Mesendoderm (in vitro differentiated cells): Measurements from ENCODE around the gene NMNAT3.
"Not testable (repeated sequence)": the region's sequence is repeated elsewhere in the genome, so short reads cannot be mapped to it uniquely, and the experiment has no call there.

Experiments used
- DNase-seq: peaks from one replicate; pipeline ENCODE4 v3.0.0; 2013
- H2AK5ac ChIP-seq: 2 replicates; pipeline ENCODE4 v1.6.1; 2013; ENCODE audit warnings: low read length, inconsistent platforms
- H2BK120ac ChIP-seq: 2 replicates; pipeline ENCODE4 v1.6.1; 2013; ENCODE audit warnings: low read depth, mild to moderate bottlenecking, low read length, moderate library complexity, mixed read lengths
- H2BK15ac ChIP-seq: replicated peaks from 2 replicates; pipeline ENCODE4 v1.6.1; 2013; ENCODE audit warnings: low read depth, mild to moderate bottlenecking, moderate library complexity
- H2BK5ac ChIP-seq: 2 replicates; pipeline ENCODE4 v1.6.1; 2013; ENCODE audit warnings: low read length, inconsistent platforms
- H3K18ac ChIP-seq: 2 replicates; pipeline ENCODE4 v1.6.1; 2013; ENCODE audit warnings: mild to moderate bottlenecking, low read length, mixed read lengths
- H3K23ac ChIP-seq: one replicate; pipeline ENCODE4 v1.6.1; 2013; ENCODE audit warnings: low read length
- H3K27ac ChIP-seq: 2 replicates; pipeline ENCODE4 v1.5.1; 2013; ENCODE audit warnings: low read depth, mild to moderate bottlenecking, inconsistent platforms, low read length, moderate library complexity
- H3K27me3 ChIP-seq: 2 replicates; pipeline ENCODE4 v1.6.1; 2013; ENCODE audit warnings: low read length, control low read depth, mild to moderate bottlenecking, inconsistent platforms; ENCODE audit not compliant: insufficient read depth, poor library complexity
- H3K36me3 ChIP-seq: 2 replicates; pipeline ENCODE4 v1.6.1; 2013; ENCODE audit warnings: low read length, inconsistent platforms; ENCODE audit not compliant: control insufficient read depth, insufficient read depth
- H3K4ac ChIP-seq: one replicate; pipeline ENCODE4 v1.6.1; 2013; ENCODE audit warnings: low read depth, mild to moderate bottlenecking, low read length, moderate library complexity
- H3K4me1 ChIP-seq: 2 replicates; pipeline ENCODE4 v1.6.1; 2013; ENCODE audit warnings: low read depth, low read length, inconsistent platforms; ENCODE audit not compliant: control insufficient read depth
- H3K4me2 ChIP-seq: 2 replicates; pipeline ENCODE4 v1.6.1; 2013; ENCODE audit warnings: low read length
- H3K4me3 ChIP-seq: 2 replicates; pipeline ENCODE4 v1.5.1; 2013; ENCODE audit warnings: mild to moderate bottlenecking, low read length
- H3K56ac ChIP-seq: one replicate; pipeline ENCODE4 v1.6.1; 2013; ENCODE audit warnings: low read length
- H3K79me1 ChIP-seq: 2 replicates; pipeline ENCODE4 v1.6.1; 2013; ENCODE audit warnings: low read length, inconsistent platforms
- H3K79me2 ChIP-seq: 2 replicates; pipeline ENCODE4 v1.6.1; 2013; ENCODE audit warnings: mild to moderate bottlenecking, low read length; ENCODE audit not compliant: control insufficient read depth, insufficient read depth
- H3K9ac ChIP-seq: 2 replicates; pipeline ENCODE4 v1.6.1; 2013; ENCODE audit warnings: low read length, inconsistent platforms
- H4K5ac ChIP-seq: one replicate; pipeline ENCODE4 v1.6.1; 2013; ENCODE audit warnings: low read length
- H4K8ac ChIP-seq: one replicate; pipeline ENCODE4 v1.6.1; 2013; ENCODE audit warnings: low read depth, mild to moderate bottlenecking, control low read depth, low read length, moderate library complexity
- WGBS: extraction: QIAGEN DNeasy Blood & Tissue Kit; methylation state at CpG from one replicate; pipeline ENCODE4 v1.1.7; 2013; ENCODE audit warnings: low lambda C conversion rate, missing lambda C conversion rate; ENCODE audit not compliant: insufficient coverage; ENCODE audit errors: extremely low coverage; 5-methylcytosine and 5-hydroxymethylcytosine counted together

The NMNAT3 gene

DNA sequence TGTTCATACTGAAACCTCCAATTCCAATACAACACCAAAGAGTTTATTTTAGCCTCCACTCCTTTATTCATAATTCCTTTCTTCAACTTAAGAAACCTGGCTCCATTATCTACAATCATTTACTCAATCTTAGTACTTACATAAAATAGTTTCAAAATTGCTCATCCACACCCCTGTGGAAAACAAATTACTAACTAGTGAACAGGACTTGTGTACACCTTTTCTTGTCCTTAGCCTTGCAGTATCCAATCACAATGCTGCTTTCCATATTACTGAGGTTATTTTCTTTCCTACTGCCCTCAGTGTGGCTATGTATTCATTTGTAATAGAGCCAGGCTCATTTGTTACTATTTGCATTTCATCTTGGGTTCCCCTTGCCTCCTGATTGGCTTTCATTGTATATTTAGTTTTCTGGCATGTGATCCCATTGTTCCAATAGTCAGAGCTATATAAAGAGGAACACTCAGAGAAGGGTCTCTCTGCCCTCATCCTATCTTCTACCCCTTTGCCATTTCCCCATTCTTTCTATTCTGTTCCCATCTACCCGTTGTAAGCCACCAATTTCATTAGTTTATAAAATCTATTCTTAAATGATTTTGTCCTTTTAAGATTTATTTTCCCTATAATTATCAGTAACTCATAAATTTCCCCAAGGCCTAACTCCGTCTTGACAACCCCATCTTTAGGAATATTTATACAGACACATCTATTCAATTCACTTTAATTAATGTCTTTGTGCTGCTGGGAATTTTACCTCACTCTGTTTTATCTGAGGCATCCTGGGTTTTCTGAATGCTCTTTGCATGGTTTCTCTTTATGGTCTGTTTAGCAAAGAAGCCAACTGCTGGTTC is 70.3 kb downstream of the NMNAT3 start:
- no peak overlapping the region for H2AK5ac ChIP-seq
- H4K8ac ChIP-seq, result no peak overlapping the region
- no peak overlapping the region for H3K18ac ChIP-seq
- H3K79me2 ChIP-seq, result no peaks in the 10 kb centered on the region
- no peak overlapping the region for H2BK5ac ChIP-seq
- H3K27me3 ChIP-seq, result no peaks in the 10 kb centered on the region
- no peak for DNase-seq
- H3K36me3 ChIP-seq, result no peaks in the 10 kb centered on the region
- no peak overlapping the region for H3K9ac ChIP-seq
- no peak overlapping the region for H2BK15ac ChIP-seq
- no peak overlapping the region for H3K27ac ChIP-seq
- no peak overlapping the region for H3K4me3 ChIP-seq
- H4K5ac ChIP-seq, result no peak overlapping the region
- H3K4me2 ChIP-seq, result no peak overlapping the region
- no peak overlapping the region for H3K4ac ChIP-seq
- no peak overlapping the region for H3K56ac ChIP-seq
- H3K79me1 ChIP-seq, result no peaks in the 10 kb centered on the region
- no CpG with 5 or more reads among the region's 2 CpGs for WGBS
- H2BK120ac ChIP-seq, result no peak overlapping the region
- no peaks in the 10 kb centered on the region for H3K4me1 ChIP-seq
- H3K23ac ChIP-seq, result no peak overlapping the region

DNA sequence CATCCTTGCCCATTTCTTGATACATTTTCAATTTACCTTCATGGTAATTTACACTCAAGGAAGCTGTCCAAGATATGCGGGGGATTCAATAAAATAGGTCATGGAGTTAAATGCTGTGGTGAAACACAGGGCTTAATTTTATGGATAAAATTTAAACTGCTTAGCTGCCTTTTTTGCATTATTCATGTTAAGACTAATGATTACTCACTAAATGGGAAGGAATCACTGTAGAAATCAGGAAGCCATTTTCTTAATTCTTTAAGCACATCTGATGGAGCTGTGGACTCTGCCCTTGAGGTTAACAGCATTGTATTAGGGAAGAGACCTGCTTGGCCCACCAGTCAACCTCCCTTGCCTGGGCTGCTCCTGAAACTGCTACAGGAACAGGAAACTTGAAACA is 75.8 kb downstream of the NMNAT3 start:
- Histone ChIP-seq H4K8ac (no peak overlapping the region), H2BK120ac (no peak overlapping the region), H2AK5ac (no peak overlapping the region), H3K27me3 (no peaks in the 10 kb centered on the region), H3K56ac (no peak overlapping the region), H3K36me3 (no peaks in the 10 kb centered on the region), H2BK5ac (no peak overlapping the region), H3K4me1 (no peaks in the 10 kb centered on the region), H3K27ac (no peak overlapping the region), H3K4me2 (no peak overlapping the region), H3K18ac (no peak overlapping the region), H4K5ac (no peak overlapping the region), H3K79me2 (no peaks in the 10 kb centered on the region), H3K79me1 (no peaks in the 10 kb centered on the region), H3K4me3 (no peak overlapping the region), H2BK15ac (no peak overlapping the region), H3K4ac (no peak overlapping the region), H3K9ac (no peak overlapping the region), H3K23ac (no peak overlapping the region)
- DNase-seq, result no peak
- WGBS, result no CpG with 5 or more reads among the region's 1 CpG

DNA sequence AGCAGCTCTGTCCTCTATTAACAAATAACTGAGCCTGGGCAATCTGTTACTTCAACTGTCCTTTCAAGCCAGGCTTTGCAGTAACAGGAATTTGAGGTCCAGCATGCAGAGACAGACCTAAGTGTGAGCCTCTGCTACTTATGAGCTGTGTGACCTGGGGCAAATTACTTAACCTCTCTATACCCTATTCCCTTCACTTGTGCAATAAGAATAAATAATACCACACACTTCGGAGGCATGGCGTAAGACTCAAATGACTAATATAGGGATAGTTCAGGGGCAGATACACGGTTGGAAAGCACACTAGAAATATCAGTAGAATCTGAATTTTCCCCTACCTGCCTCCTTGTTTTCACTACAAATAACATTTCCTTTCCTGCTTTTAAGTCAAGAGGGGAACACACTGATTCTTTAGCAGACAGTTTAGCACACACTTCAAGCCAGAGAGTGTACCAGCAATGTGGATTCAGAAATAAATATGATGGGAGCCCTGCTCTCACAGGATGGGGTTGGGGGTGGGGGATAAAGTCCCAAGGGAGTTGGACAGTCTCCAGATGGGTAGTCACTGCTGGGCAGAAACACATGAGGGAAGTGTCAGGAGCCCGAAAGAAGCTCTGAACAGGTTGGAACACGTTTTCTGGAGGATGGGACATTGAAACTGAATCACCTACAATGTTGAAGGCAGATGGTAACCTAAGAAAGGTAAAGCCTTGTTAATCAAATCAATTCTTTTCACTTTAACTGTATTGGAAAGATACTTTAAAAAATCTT is 76.4 kb downstream of the NMNAT3 start:
- H3K4me3 ChIP-seq, result no peak overlapping the region
- H2BK5ac ChIP-seq, result no peak overlapping the region
- H3K4ac ChIP-seq, result no peak overlapping the region
- no peaks in the 10 kb centered on the region for H3K36me3 ChIP-seq
- H2BK120ac ChIP-seq, result no peak overlapping the region
- H3K79me2 ChIP-seq, result no peaks in the 10 kb centered on the region
- H2AK5ac ChIP-seq, result no peak overlapping the region
- no peak overlapping the region for H3K27ac ChIP-seq
- H4K5ac ChIP-seq, result no peak overlapping the region
- H3K18ac ChIP-seq, result no peak overlapping the region
- H3K27me3 ChIP-seq, result no peaks in the 10 kb centered on the region
- H2BK15ac ChIP-seq, result no peak overlapping the region
- H3K4me1 ChIP-seq, result no peaks in the 10 kb centered on the region
- no peak overlapping the region for H3K4me2 ChIP-seq
- no peak overlapping the region for H3K56ac ChIP-seq
- H3K23ac ChIP-seq, result no peak overlapping the region
- H3K9ac ChIP-seq, result no peak overlapping the region
- no peak overlapping the region for H4K8ac ChIP-seq
- no peak for DNase-seq
- no CpG with 5 or more reads among the region's 5 CpGs for WGBS
- no peaks in the 10 kb centered on the region for H3K79me1 ChIP-seq

DNA sequence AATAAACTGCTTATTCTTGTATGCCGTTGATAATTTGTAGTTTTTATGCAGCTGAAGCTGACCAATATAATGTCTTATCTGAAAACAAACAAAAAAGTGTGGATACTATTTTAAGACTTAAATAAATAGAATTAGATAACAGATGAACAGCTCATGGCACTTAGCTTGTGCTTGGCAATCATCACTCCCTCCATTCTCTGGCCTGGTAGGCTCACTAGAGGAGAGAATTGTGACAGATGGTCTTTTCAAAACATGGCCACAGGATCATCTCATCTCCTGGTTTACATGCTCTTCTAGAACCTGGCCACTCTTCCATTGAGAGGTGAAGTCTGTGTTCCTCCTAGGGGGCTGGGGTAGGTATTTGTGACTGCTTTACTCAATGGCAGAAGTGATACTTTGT is 79.8 kb downstream of the NMNAT3 start:
- no peaks in the 10 kb centered on the region for H3K4me1 ChIP-seq
- no peak overlapping the region for H3K4ac ChIP-seq
- no peak for DNase-seq
- H2BK15ac ChIP-seq, result no peak overlapping the region
- H3K79me2 ChIP-seq, result no peaks in the 10 kb centered on the region
- no peak overlapping the region for H2BK120ac ChIP-seq
- H3K27ac ChIP-seq, result no peak overlapping the region
- H2AK5ac ChIP-seq, result no peak overlapping the region
- no peak overlapping the region for H3K56ac ChIP-seq
- H3K23ac ChIP-seq, result no peak overlapping the region
- no peak overlapping the region for H4K8ac ChIP-seq
- no peak overlapping the region for H2BK5ac ChIP-seq
- no peak overlapping the region for H3K4me3 ChIP-seq
- no peaks in the 10 kb centered on the region for H3K36me3 ChIP-seq
- H4K5ac ChIP-seq, result no peak overlapping the region
- no peak overlapping the region for H3K4me2 ChIP-seq
- WGBS, result no CpG with 5 or more reads among the region's 1 CpG
- H3K27me3 ChIP-seq, result no peaks in the 10 kb centered on the region
- no peaks in the 10 kb centered on the region for H3K79me1 ChIP-seq
- no peak overlapping the region for H3K9ac ChIP-seq
- H3K18ac ChIP-seq, result no peak overlapping the region

DNA sequence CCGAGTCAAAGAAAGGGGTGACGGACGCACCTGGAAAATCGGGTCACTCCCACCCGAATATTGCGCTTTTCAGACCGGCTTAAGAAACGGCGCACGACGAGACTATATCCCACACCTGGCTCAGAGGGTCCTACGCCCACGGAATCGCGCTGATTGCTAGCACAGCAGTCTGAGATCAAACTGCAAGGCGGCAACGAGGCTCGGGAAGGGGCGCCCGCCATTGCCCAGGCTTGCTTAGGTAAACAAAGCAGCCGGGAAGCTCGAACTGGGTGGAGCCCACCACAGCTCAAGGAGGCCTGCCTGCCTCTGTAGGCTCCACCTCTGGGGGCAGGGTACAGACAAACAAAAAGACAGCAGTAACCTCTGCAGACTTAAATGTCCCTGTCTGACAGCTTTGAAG is 86.6 kb downstream of the NMNAT3 start:
- not testable (repeated sequence) for H3K18ac ChIP-seq, H3K4ac ChIP-seq, H3K4me2 ChIP-seq, H3K79me1 ChIP-seq, H3K4me1 ChIP-seq, H3K36me3 ChIP-seq, H3K27me3 ChIP-seq, H4K8ac ChIP-seq, H2BK15ac ChIP-seq, H3K23ac ChIP-seq, DNase-seq, H3K56ac ChIP-seq, H2BK5ac ChIP-seq, H4K5ac ChIP-seq, H2BK120ac ChIP-seq, H3K79me2 ChIP-seq, H3K9ac ChIP-seq, H3K4me3 ChIP-seq, H3K27ac ChIP-seq, H2AK5ac ChIP-seq
- WGBS, result no CpG with 5 or more reads among the region's 22 CpGs
